HL-60 (cell line): ENCODE measurements around the gene DIAPH3.

ENCODE experiments used
- DNase-seq, 2 experiments: peaks; one replicate each; pipeline ENCODE4 v3.0.0-alpha.2; 2010 to 2020; ENCODE audit warnings: low read depth in 1 of 2, low spot score in 1 of 2
- H3K27ac ChIP-seq: fragments of 250-450 bp; sonication (Bioruptor Pico); replicated peaks from 2 replicates; pipeline ENCODE4 v1.5.1; 2020; ENCODE audit warnings: mild to moderate bottlenecking, moderate library complexity
- H3K27me3 ChIP-seq: fragments of 250-450 bp; sonication (Bioruptor Pico); 2 replicates; pipeline ENCODE4 v1.5.1; 2021; ENCODE audit warnings: mild to moderate bottlenecking, moderate library complexity; ENCODE audit not compliant: insufficient read depth, poor library complexity, severe bottlenecking
- H3K4me3 ChIP-seq: replicated peaks from 2 replicates; pipeline ENCODE4 v1.5.1; 2011; ENCODE audit warnings: mild to moderate bottlenecking, control low read depth, low read length; ENCODE audit not compliant: insufficient read depth
- GABPA ChIP-seq: IDR thresholded peaks from 2 replicates; pipeline ENCODE4 v1.6.1; 2012; ENCODE audit warnings: low read depth
- POLR2AphosphoS5 ChIP-seq: IDR thresholded peaks from 2 replicates; pipeline ENCODE4 v1.6.1; 2012; ENCODE audit warnings: low read depth
- SPI1 ChIP-seq: IDR thresholded peaks from 2 replicates; pipeline ENCODE4 v1.6.1; 2012; ENCODE audit warnings: low read depth, mild to moderate bottlenecking, borderline replicate concordance
- TF ChIP-seq, protein P1 (sequence below): IDR thresholded peaks from 2 replicates; pipeline ENCODE4 v1.6.1; 2012; ENCODE audit warnings: low read depth; ENCODE audit not compliant: insufficient replicate concordance
- TF ChIP-seq, protein P2 (sequence below): IDR thresholded peaks from one replicate; pipeline ENCODE4 v1.5.1; 2011; ENCODE audit warnings: low read length, control low read depth, inconsistent platforms; ENCODE audit not compliant: insufficient read depth

DIAPH3 gene

DNA sequence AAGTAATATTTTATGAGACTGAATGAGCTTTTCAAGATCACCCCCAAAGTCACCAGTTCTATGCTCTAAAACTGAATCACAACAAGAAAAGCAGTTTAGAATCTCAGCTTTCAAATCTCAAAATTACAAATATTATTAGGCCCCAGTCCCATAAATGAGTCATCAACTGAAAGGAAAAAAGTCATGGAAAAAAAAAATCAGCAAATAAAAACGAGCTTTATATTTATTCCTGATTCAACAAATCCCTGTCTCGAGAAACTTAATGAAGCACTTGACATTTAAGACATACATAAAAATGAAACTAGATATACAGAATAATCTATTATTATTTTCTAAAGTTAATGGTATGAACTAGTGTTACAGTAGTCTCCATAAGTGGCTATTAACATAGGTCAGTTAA, 203.0 kb downstream of the DIAPH3 start:
- no peak overlapping the region for H3K4me3 ChIP-seq
- no peak overlapping the region for H3K27ac ChIP-seq
- TF ChIP-seq SPI1, result no peak
- no peak for TF ChIP-seq GABPA
- no peak for TF ChIP-seq POLR2AphosphoS5
- TF ChIP-seq, protein P1, sequence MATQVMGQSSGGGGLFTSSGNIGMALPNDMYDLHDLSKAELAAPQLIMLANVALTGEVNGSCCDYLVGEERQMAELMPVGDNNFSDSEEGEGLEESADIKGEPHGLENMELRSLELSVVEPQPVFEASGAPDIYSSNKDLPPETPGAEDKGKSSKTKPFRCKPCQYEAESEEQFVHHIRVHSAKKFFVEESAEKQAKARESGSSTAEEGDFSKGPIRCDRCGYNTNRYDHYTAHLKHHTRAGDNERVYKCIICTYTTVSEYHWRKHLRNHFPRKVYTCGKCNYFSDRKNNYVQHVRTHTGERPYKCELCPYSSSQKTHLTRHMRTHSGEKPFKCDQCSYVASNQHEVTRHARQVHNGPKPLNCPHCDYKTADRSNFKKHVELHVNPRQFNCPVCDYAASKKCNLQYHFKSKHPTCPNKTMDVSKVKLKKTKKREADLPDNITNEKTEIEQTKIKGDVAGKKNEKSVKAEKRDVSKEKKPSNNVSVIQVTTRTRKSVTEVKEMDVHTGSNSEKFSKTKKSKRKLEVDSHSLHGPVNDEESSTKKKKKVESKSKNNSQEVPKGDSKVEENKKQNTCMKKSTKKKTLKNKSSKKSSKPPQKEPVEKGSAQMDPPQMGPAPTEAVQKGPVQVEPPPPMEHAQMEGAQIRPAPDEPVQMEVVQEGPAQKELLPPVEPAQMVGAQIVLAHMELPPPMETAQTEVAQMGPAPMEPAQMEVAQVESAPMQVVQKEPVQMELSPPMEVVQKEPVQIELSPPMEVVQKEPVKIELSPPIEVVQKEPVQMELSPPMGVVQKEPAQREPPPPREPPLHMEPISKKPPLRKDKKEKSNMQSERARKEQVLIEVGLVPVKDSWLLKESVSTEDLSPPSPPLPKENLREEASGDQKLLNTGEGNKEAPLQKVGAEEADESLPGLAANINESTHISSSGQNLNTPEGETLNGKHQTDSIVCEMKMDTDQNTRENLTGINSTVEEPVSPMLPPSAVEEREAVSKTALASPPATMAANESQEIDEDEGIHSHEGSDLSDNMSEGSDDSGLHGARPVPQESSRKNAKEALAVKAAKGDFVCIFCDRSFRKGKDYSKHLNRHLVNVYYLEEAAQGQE, result no peak
- TF ChIP-seq, protein P2, sequence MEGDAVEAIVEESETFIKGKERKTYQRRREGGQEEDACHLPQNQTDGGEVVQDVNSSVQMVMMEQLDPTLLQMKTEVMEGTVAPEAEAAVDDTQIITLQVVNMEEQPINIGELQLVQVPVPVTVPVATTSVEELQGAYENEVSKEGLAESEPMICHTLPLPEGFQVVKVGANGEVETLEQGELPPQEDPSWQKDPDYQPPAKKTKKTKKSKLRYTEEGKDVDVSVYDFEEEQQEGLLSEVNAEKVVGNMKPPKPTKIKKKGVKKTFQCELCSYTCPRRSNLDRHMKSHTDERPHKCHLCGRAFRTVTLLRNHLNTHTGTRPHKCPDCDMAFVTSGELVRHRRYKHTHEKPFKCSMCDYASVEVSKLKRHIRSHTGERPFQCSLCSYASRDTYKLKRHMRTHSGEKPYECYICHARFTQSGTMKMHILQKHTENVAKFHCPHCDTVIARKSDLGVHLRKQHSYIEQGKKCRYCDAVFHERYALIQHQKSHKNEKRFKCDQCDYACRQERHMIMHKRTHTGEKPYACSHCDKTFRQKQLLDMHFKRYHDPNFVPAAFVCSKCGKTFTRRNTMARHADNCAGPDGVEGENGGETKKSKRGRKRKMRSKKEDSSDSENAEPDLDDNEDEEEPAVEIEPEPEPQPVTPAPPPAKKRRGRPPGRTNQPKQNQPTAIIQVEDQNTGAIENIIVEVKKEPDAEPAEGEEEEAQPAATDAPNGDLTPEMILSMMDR, result no peak
- no peaks in the 10 kb centered on the region for H3K27me3 ChIP-seq
- no peak for DNase-seq

DNA sequence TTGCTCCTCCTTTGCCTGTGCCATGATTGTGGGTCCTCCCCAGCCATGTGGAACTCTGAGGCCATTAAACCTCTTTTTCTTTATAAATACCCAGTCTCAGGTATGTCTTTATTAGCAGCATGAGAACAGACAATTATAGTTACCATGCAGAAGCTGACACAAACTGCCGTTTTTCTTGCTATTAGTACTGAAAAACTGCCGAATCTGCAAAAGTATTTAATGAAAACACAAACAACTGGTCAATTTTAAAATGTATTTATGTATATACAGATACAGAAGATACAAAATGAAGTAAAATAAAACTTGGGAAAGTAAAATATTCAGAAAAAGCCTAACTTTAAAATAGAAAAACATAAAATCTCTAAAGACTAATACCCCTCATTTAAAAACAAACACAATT, 206.3 kb downstream of the DIAPH3 start:
- Histone ChIP-seq H3K27me3 (no peaks in the 10 kb centered on the region), H3K27ac (no peak overlapping the region), H3K4me3 (no peak overlapping the region)
- DNase-seq, result no peak
- TF ChIP-seq POLR2AphosphoS5, result no peak
- TF ChIP-seq, protein P2, result no peak
- TF ChIP-seq GABPA, result no peak
- TF ChIP-seq, protein P1, result no peak

DNA sequence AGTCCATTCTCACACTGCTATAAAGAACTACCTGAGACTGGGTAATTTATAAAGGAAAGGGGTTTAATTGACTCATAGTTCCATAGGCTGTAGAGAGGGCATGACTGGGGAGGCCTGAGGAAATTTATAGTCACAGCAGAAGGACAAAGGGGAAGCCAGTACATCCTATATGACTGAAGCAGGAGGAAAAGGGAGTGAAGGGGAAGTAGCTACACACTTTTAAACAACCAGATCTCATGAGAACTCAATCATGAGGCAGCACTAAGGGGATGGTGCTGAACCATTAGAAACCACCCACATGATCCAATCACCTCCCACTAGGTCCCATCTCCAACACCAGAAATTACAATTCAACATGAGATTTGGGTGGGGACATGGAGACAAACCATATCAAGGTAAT, 209.1 kb downstream of the DIAPH3 start:
- Histone ChIP-seq H3K4me3 (no peak overlapping the region), H3K27me3 (no peaks in the 10 kb centered on the region), H3K27ac (no peak overlapping the region)
- TF ChIP-seq, protein P1, result no peak
- TF ChIP-seq GABPA (no peak), SPI1 (peak; percentile 49; the same call in 1 of the 2 replicates), POLR2AphosphoS5 (no peak)
- TF ChIP-seq, protein P2, result no peak
- DNase-seq, result peak in 1 of 2 experiments; percentile 23
